ENCODE results near the gene BTBD19. TPM values are rescaled to one million over a fixed set of nuclear protein-coding genes. Genes with fewer than 3 reads are reported as not detected.

Gene BTBD19
- total RNA-seq, 4 donors from 2014 or later: 1.0 to 4.0 (median 2.4) TPM

DNA sequence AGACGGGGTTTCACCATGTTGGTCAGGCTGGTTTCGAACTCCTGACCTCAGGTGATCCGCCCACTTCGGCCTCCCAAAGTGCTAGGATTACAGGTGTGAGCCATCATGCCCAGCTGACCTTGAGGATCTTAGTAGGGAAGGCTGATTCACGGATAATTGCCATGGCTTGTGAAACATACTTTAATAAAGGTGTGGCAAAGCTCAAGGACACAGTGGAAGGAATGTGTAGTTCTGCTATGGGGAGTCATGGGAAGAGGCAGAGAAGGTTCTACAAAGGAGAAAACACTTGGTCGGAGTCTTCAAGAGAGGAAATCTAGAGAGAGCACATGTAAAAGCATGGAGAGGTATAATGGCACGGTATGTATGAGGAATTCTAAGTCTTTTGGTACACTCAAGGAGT lies 47.4 kb downstream of the BTBD19 start:
- no peak overlapping the region for H3K4me3 ChIP-seq (ENCODE audit: low read depth, poor library complexity, severe bottlenecking)
- no peak for DNase-seq (ENCODE audit: low spot score in 2 of 2)
- intact Hi-C loops (cut with DNase I; ENCODE audit: low total_unique reads): no loop called here
- TF ChIP-seq POLR2A (IDR thresholded peaks at IDR 0.05): no peak
- TF ChIP-seq, protein P1, sequence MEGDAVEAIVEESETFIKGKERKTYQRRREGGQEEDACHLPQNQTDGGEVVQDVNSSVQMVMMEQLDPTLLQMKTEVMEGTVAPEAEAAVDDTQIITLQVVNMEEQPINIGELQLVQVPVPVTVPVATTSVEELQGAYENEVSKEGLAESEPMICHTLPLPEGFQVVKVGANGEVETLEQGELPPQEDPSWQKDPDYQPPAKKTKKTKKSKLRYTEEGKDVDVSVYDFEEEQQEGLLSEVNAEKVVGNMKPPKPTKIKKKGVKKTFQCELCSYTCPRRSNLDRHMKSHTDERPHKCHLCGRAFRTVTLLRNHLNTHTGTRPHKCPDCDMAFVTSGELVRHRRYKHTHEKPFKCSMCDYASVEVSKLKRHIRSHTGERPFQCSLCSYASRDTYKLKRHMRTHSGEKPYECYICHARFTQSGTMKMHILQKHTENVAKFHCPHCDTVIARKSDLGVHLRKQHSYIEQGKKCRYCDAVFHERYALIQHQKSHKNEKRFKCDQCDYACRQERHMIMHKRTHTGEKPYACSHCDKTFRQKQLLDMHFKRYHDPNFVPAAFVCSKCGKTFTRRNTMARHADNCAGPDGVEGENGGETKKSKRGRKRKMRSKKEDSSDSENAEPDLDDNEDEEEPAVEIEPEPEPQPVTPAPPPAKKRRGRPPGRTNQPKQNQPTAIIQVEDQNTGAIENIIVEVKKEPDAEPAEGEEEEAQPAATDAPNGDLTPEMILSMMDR (IDR thresholded peaks at IDR 0.05): no peak
- 73 to 94% methylated on average over 7 of the region's 7 CpGs for WGBS, 2 donors

DNA sequence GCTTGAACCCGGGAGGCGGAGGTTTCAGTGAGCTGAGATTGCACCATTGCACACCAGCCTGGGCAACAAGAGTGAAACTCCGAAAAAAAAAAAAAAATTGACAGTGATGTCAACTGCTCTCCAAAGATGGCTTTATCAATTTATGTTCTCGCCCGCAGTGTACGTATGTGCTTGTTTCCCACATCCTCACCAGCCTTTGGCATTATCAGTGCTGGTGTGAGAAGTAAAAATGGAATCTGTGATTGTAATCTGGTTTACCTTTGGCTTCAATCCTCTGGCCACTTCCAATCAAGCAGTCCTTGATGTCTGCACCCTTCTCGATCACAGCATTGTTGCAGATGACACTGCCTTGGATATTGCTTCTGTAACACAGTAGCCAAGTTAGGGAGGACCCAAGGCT lies 49.1 kb downstream of the BTBD19 start:
- 94 to 96% methylated on average over 7 of the region's 7 CpGs for WGBS, 2 donors
- TF ChIP-seq POLR2A (IDR thresholded peaks at IDR 0.05): no peak
- TF ChIP-seq, protein P1 (IDR thresholded peaks at IDR 0.05): no peak
- H3K4me3 ChIP-seq (ENCODE audit: low read depth, poor library complexity, severe bottlenecking): no peak overlapping the region
- no peak for DNase-seq (ENCODE audit: low spot score in 2 of 2)
- intact Hi-C loops (cut with DNase I; ENCODE audit: low total_unique reads): no loop called here

DNA sequence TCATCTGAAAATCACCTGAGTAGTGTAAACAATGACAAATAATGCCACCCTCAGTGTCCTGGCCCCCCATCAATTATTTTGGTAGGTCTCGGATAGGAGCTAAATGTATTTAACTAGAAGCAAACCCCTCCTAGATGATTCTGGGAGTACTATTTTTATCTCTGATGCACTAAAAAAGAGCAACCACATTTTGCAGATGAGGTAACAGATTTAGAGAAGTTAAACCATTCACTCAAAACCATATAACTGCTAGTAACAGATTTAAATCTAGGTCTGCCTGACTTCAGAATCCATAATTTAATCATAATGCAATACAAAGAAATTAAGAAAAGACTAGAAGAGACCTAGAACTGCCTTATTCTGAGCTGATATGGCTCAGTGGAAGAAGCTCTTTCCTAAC lies 52.0 kb downstream of the BTBD19 start:
- WGBS, 2 donors: 67 to 69% methylated on average over 1 of the region's 1 CpG
- H3K4me3 ChIP-seq (ENCODE audit: low read depth, poor library complexity, severe bottlenecking): no peak overlapping the region
- DNase-seq (ENCODE audit: low spot score in 2 of 2): no peak
- intact Hi-C loops (cut with DNase I; ENCODE audit: low total_unique reads): no loop called here
- no peak for TF ChIP-seq POLR2A (IDR thresholded peaks at IDR 0.05)
- TF ChIP-seq, protein P1 (IDR thresholded peaks at IDR 0.05): no peak

DNA sequence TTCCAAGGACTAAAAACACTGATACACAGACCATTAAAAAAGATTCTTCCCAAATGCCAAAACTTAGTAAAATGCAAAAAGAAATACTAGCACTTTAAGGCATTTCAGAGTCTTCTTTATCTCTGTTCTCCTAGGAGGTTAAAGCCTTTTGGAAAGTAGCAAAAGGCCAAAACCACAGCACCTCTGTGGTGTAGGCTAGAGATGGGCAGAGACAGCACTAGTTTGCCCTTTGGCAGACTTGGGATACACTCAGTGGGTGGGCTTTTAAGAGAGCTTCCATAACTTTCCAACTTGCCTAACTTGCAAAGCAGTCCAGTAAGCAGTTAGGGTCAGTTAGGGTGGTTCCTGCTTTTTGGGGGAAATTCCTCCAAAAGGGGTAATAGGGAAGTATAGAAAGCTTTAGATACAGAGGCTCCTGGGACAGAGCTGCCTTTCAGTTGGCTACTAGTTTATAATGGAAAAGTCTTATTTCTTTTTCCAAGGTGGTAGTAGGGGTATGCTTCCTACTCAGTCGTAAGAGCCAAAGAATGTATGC lies 52.6 kb downstream of the BTBD19 start:
- TF ChIP-seq, protein P1 (IDR thresholded peaks at IDR 0.05): no peak
- no peak for TF ChIP-seq POLR2A (IDR thresholded peaks at IDR 0.05)
- H3K4me3 ChIP-seq (ENCODE audit: low read depth, poor library complexity, severe bottlenecking): no peak overlapping the region
- 76 to 84% methylated on average over 1 of the region's 1 CpG for WGBS, 2 donors
- no peak for DNase-seq (ENCODE audit: low spot score in 2 of 2)
- intact Hi-C loops (cut with DNase I; ENCODE audit: low total_unique reads): no loop called here

DNA sequence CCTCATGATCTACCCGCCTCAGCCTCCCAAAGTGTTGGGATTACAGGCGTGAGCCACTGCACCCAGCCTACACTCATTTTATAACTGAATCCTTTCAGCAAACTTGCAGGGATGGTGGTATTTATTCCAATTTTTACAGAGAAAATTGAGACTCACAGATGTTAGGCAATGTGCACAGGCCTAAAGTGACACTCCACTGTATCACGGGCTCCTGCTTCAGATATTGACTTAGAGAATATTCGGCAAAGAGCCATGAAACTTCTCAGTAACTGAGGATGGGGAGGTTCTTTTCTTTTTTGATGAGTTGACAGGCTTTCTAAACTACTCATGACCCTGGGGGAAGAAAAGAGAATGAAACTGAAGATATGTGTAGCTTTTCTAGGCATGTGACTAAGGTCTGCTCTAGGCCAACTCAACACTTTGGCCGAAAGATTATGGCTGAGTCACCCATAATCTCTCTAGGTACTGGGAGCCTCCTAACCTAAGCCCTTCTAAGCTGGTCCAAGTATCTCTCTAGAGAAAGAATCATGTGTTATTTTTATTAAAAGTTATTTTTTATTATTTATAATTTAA lies 54.6 kb downstream of the BTBD19 start:
- TF ChIP-seq, protein P1 (IDR thresholded peaks at IDR 0.05): no peak
- no peak for TF ChIP-seq POLR2A (IDR thresholded peaks at IDR 0.05)
- H3K4me3 ChIP-seq (ENCODE audit: low read depth, poor library complexity, severe bottlenecking): no peak overlapping the region
- intact Hi-C loops (cut with DNase I; ENCODE audit: low total_unique reads): no loop called here
- DNase-seq (ENCODE audit: low spot score in 2 of 2): no peak
- WGBS, 2 donors: 78 to 82% methylated on average over 5 of the region's 5 CpGs

Other genes with a start within 250 kb of the BTBD19 start
- 10 to 100 TPM in 2 of 4 donors, 1 to 10 TPM in 2; 5.2 to 23.4 (median 9.9) TPM for gene TMEM53, start 134.0 kb upstream of the BTBD19 start, total RNA-seq
- 1 to 10 TPM in 1 of 4 donors, not detected in 3; 2.7 TPM for gene ARMH1, start 133.8 kb upstream of the BTBD19 start, total RNA-seq
- gene RNU5D-1, start 77.4 kb upstream of the BTBD19 start, total RNA-seq: not detected
- gene KIF2C, start 68.7 kb upstream of the BTBD19 start, total RNA-seq: 1 to 10 TPM in 3 of 4 donors, under 1 TPM in 1; 0.76 to 4.5 (median 3.7) TPM
- 1,000 to 10,000 TPM; 2,628 to 4,866 (median 3,019) TPM for gene RPS8, start 33.0 kb upstream of the BTBD19 start, total RNA-seq
- gene BEST4, start 20.4 kb upstream of the BTBD19 start, total RNA-seq: under 1 TPM in 1 of 4 donors, not detected in 3; 0.23 TPM
- gene PLK3, start 8.1 kb upstream of the BTBD19 start, total RNA-seq: 10 to 100 TPM; 39.7 to 80.9 (median 44.9) TPM
- 1 to 10 TPM in 1 of 4 donors, not detected in 3; 2.4 TPM for gene DYNLT4, start 1.2 kb upstream of the BTBD19 start, total RNA-seq
- 1 to 10 TPM in 2 of 4 donors, under 1 TPM in 2; 0.54 to 2.7 (median 1.2) TPM for gene PTCH2, start 34.7 kb downstream of the BTBD19 start, total RNA-seq
- gene EIF2B3, start 178.1 kb downstream of the BTBD19 start, total RNA-seq: 10 to 100 TPM; 12.8 to 19.4 (median 16.1) TPM
- 10 to 100 TPM; 40.3 to 97.5 (median 48.1) TPM for gene HECTD3, start 202.8 kb downstream of the BTBD19 start, total RNA-seq
- gene UROD, start 203.7 kb downstream of the BTBD19 start, total RNA-seq: 10 to 100 TPM; 26.6 to 59.0 (median 45.8) TPM

All from lower leg skin (tissue), 4 donors.